ENCODE measurements around the gene ARPC5.
A peak's percentile ranks its signal among the peaks of the same experiment; 100 is the strongest.

ARPC5 gene

GRCh38 chr1:183593356-183593755, 42.2 kb downstream of the ARPC5 start:
- Histone ChIP-seq H4K91ac (ENCODE audit: low read depth, low read length, poor library complexity) (no peak overlapping the region), H2AFZ (ENCODE audit: low read length) (no peak overlapping the region), H3K4me3 (ENCODE audit: low read length in 2 of 2) (no peak overlapping the region), H2BK12ac (ENCODE audit: low read length) (no peak overlapping the region), H2BK120ac (ENCODE audit: low read depth, low read length) (no peak overlapping the region), H3K4me1 (ENCODE audit: control insufficient read depth in 2 of 2, insufficient read depth in 1 of 2, low read depth in 1 of 2, low read length in 2 of 2) (peaks cover 0 to 8% of the 10 kb centered on the region in 2 donors), H3K9ac (ENCODE audit: low read depth, low read length, poor library complexity) (no peak overlapping the region), H3K27me3 (ENCODE audit: control insufficient read depth in 3 of 3, insufficient read depth in 3 of 3, low read depth in 1 of 3, low read length in 3 of 3) (peaks cover 0 to 21% (median 0%) of the 10 kb centered on the region in 3 experiments), H2BK15ac (ENCODE audit: low read length) (no peak overlapping the region), H3K23ac (ENCODE audit: low read depth, low read length, poor library complexity) (no peak overlapping the region), H3K36me3 (replicated peaks in 1 of 2; ENCODE audit: control insufficient read depth in 2 of 2, insufficient read depth in 2 of 2, low read length in 2 of 2) (no peaks in the 10 kb centered on the region), H3K27ac (replicated peaks; ENCODE audit: low read length) (no peak overlapping the region), H3K4ac (ENCODE audit: low read length) (no peak overlapping the region), H2BK5ac (ENCODE audit: low read length) (no peak overlapping the region), H4K8ac (ENCODE audit: low read depth, low read length) (no peak overlapping the region), H3K79me1 (ENCODE audit: low read depth, low read length) (no peaks in the 10 kb centered on the region), H3K18ac (ENCODE audit: low read length) (no peak overlapping the region), H3K9me3 (replicated peaks in 1 of 2; ENCODE audit: control insufficient read depth in 2 of 2, insufficient read depth in 1 of 2, low read depth in 1 of 2, low read length in 2 of 2) (peaks cover 0 to 2% of the 10 kb centered on the region in 2 donors), H3K14ac (ENCODE audit: low read length) (no peak overlapping the region), H3K4me2 (ENCODE audit: insufficient read depth, low read length, poor library complexity, severe bottlenecking) (no peak overlapping the region), H2AK5ac (ENCODE audit: low read depth, low read length) (no peak overlapping the region)
- no peak for DNase-seq (ENCODE audit: low spot score)
- no CpG with 5 or more reads among the region's 3 CpGs for WGBS, 2 donors (ENCODE audit: extremely low coverage in 2 of 2, insufficient read length in 2 of 2, insufficient replicate concordance in 1 of 2)

DNA sequence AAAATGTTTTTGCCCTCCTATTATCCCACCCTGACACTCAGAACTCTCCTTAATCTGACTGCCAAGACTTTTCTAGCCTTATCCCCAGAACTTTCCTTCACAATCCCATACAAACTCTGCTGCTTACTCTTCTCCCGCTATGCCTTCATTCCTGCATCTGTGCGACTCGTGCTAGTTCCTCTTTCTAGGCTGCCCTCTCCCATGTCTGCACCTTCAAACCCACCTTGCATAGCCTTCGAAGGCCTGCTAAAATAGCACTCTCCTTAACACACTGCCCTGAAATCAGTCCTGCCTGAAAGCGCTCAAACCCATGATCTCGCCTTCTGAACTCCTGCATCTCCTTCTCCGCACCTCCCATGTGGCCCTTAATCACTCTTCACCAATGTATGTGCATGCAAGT, 42.9 kb downstream of the ARPC5 start:
- Histone ChIP-seq H3K27me3 (ENCODE audit: control insufficient read depth in 3 of 3, insufficient read depth in 3 of 3, low read depth in 1 of 3, low read length in 3 of 3) (peaks cover 0 to 15% (median 0%) of the 10 kb centered on the region in 3 experiments), H2BK12ac (ENCODE audit: low read length) (no peak overlapping the region), H3K79me1 (ENCODE audit: low read depth, low read length) (no peaks in the 10 kb centered on the region), H3K23ac (ENCODE audit: low read depth, low read length, poor library complexity) (no peak overlapping the region), H3K18ac (ENCODE audit: low read length) (no peak overlapping the region), H3K4me3 (ENCODE audit: low read length in 2 of 2) (peak overlapping the region in 1 of 2 donors; percentile 37), H3K14ac (ENCODE audit: low read length) (no peak overlapping the region), H2BK15ac (ENCODE audit: low read length) (no peak overlapping the region), H2BK5ac (ENCODE audit: low read length) (no peak overlapping the region), H3K4me1 (ENCODE audit: control insufficient read depth in 2 of 2, insufficient read depth in 1 of 2, low read depth in 1 of 2, low read length in 2 of 2) (peaks cover 0 to 8% of the 10 kb centered on the region in 2 donors), H2AK5ac (ENCODE audit: low read depth, low read length) (no peak overlapping the region), H3K4ac (ENCODE audit: low read length) (no peak overlapping the region), H4K91ac (ENCODE audit: low read depth, low read length, poor library complexity) (no peak overlapping the region), H2AFZ (ENCODE audit: low read length) (no peak overlapping the region), H2BK120ac (ENCODE audit: low read depth, low read length) (no peak overlapping the region), H3K4me2 (ENCODE audit: insufficient read depth, low read length, poor library complexity, severe bottlenecking) (no peak overlapping the region), H3K9ac (ENCODE audit: low read depth, low read length, poor library complexity) (no peak overlapping the region), H4K8ac (ENCODE audit: low read depth, low read length) (peak overlapping the region; percentile 29), H3K36me3 (replicated peaks in 1 of 2; ENCODE audit: control insufficient read depth in 2 of 2, insufficient read depth in 2 of 2, low read length in 2 of 2) (no peaks in the 10 kb centered on the region), H3K27ac (replicated peaks; ENCODE audit: low read length) (no peak overlapping the region), H3K9me3 (replicated peaks in 1 of 2; ENCODE audit: control insufficient read depth in 2 of 2, insufficient read depth in 1 of 2, low read depth in 1 of 2, low read length in 2 of 2) (peaks cover 0 to 2% of the 10 kb centered on the region in 2 donors)
- DNase-seq (ENCODE audit: low spot score): no peak
- no CpG with 5 or more reads among the region's 7 CpGs for WGBS, 2 donors (ENCODE audit: extremely low coverage in 2 of 2, insufficient read length in 2 of 2, insufficient replicate concordance in 1 of 2)

- H3K14ac ChIP-seq (ENCODE audit: low read length): no peak within 1 kb of the TSS
Observed at GRCh38 chr1:183590244-183591191, 45.1 kb downstream of the ARPC5 start, which contains the start of gene NCF2. NCF2 (minus strand) TSS chr1:183590459; CDS start chr1:183590329, 130 bp downstream.

GRCh38 chr1:183589874-183590243, 45.7 kb downstream of the ARPC5 start:
- no peak overlapping the region for H3K23ac ChIP-seq (ENCODE audit: low read depth, low read length, poor library complexity)

More at GRCh38 chr1:183590244-183591191, 45.1 kb downstream of the ARPC5 start, which contains the start of gene NCF2:
- no peak within 1 kb of the TSS for H4K8ac ChIP-seq (ENCODE audit: low read depth, low read length)
- no peak within 1 kb of the TSS for H3K9ac ChIP-seq (ENCODE audit: low read depth, low read length, poor library complexity)
- no peaks in the 10 kb centered on the region for H3K79me1 ChIP-seq (ENCODE audit: low read depth, low read length)
- H2BK12ac ChIP-seq (ENCODE audit: low read length): no peak within 1 kb of the TSS
- H3K4me1 ChIP-seq (ENCODE audit: control insufficient read depth in 2 of 2, insufficient read depth in 1 of 2, low read depth in 1 of 2, low read length in 2 of 2): peaks cover 0 to 8% of the 10 kb centered on the region in 2 donors
- H3K9me3 ChIP-seq (replicated peaks in 1 of 2; ENCODE audit: control insufficient read depth in 2 of 2, insufficient read depth in 1 of 2, low read depth in 1 of 2, low read length in 2 of 2): peaks cover 0 to 2% of the 10 kb centered on the region in 2 donors
- H3K4me2 ChIP-seq (ENCODE audit: insufficient read depth, low read length, poor library complexity, severe bottlenecking): no peak within 1 kb of the TSS
- peak within 1 kb of the TSS; percentile 23 for H3K18ac ChIP-seq (ENCODE audit: low read length)
- no CpG with 5 or more reads among the region's 6 CpGs for WGBS, 2 donors (ENCODE audit: extremely low coverage in 2 of 2, insufficient read length in 2 of 2, insufficient replicate concordance in 1 of 2)
- no peak within 1 kb of the TSS for H3K4ac ChIP-seq (ENCODE audit: low read length)
- H2BK15ac ChIP-seq (ENCODE audit: low read length): no peak within 1 kb of the TSS
- H3K36me3 ChIP-seq (replicated peaks in 1 of 2; ENCODE audit: control insufficient read depth in 2 of 2, insufficient read depth in 2 of 2, low read length in 2 of 2): no peaks in the 10 kb centered on the region
- H4K91ac ChIP-seq (ENCODE audit: low read depth, low read length, poor library complexity): no peak within 1 kb of the TSS
- no peak within 1 kb of the TSS for H2AK5ac ChIP-seq (ENCODE audit: low read depth, low read length)
- H2BK5ac ChIP-seq (ENCODE audit: low read length): no peak within 1 kb of the TSS
- no peak within 1 kb of the TSS for H2BK120ac ChIP-seq (ENCODE audit: low read depth, low read length)
- no peak for DNase-seq (ENCODE audit: low spot score)
- H3K4me3 ChIP-seq (ENCODE audit: low read length in 2 of 2): no peak within 1 kb of the TSS
- no peak within 1 kb of the TSS for H2AFZ ChIP-seq (ENCODE audit: low read length)
- H3K27ac ChIP-seq (replicated peaks; ENCODE audit: low read length): no peak within 1 kb of the TSS
- H3K27me3 ChIP-seq (ENCODE audit: control insufficient read depth in 3 of 3, insufficient read depth in 3 of 3, low read depth in 1 of 3, low read length in 3 of 3): peaks cover 0 to 15% (median 0%) of the 10 kb centered on the region in 3 experiments
- no peak within 1 kb of the TSS for H3K23ac ChIP-seq (ENCODE audit: low read depth, low read length, poor library complexity)

More at GRCh38 chr1:183589874-183590243, 45.7 kb downstream of the ARPC5 start:
- Histone ChIP-seq H2AFZ (ENCODE audit: low read length) (no peak overlapping the region), H3K4me3 (ENCODE audit: low read length in 2 of 2) (no peak overlapping the region), H3K9me3 (replicated peaks in 1 of 2; ENCODE audit: control insufficient read depth in 2 of 2, insufficient read depth in 1 of 2, low read depth in 1 of 2, low read length in 2 of 2) (peaks cover 0 to 2% of the 10 kb centered on the region in 2 donors), H3K18ac (ENCODE audit: low read length) (peak overlapping the region; percentile 23), H3K27ac (replicated peaks; ENCODE audit: low read length) (no peak overlapping the region), H3K36me3 (replicated peaks in 1 of 2; ENCODE audit: control insufficient read depth in 2 of 2, insufficient read depth in 2 of 2, low read length in 2 of 2) (no peaks in the 10 kb centered on the region), H2BK12ac (ENCODE audit: low read length) (no peak overlapping the region), H3K27me3 (ENCODE audit: control insufficient read depth in 3 of 3, insufficient read depth in 3 of 3, low read depth in 1 of 3, low read length in 3 of 3) (peaks cover 0 to 15% (median 0%) of the 10 kb centered on the region in 3 experiments), H3K4ac (ENCODE audit: low read length) (no peak overlapping the region), H2AK5ac (ENCODE audit: low read depth, low read length) (no peak overlapping the region), H3K9ac (ENCODE audit: low read depth, low read length, poor library complexity) (no peak overlapping the region), H3K14ac (ENCODE audit: low read length) (no peak overlapping the region), H4K91ac (ENCODE audit: low read depth, low read length, poor library complexity) (no peak overlapping the region), H2BK120ac (ENCODE audit: low read depth, low read length) (no peak overlapping the region), H2BK15ac (ENCODE audit: low read length) (no peak overlapping the region), H3K4me2 (ENCODE audit: insufficient read depth, low read length, poor library complexity, severe bottlenecking) (no peak overlapping the region), H3K79me1 (ENCODE audit: low read depth, low read length) (no peaks in the 10 kb centered on the region), H3K4me1 (ENCODE audit: control insufficient read depth in 2 of 2, insufficient read depth in 1 of 2, low read depth in 1 of 2, low read length in 2 of 2) (peaks cover 0 to 8% of the 10 kb centered on the region in 2 donors), H4K8ac (ENCODE audit: low read depth, low read length) (no peak overlapping the region), H2BK5ac (ENCODE audit: low read length) (no peak overlapping the region)
- no peak for DNase-seq (ENCODE audit: low spot score)
- no CpG with 5 or more reads among the region's 4 CpGs for WGBS, 2 donors (ENCODE audit: extremely low coverage in 2 of 2, insufficient read length in 2 of 2, insufficient replicate concordance in 1 of 2)
